Stimulated activated CD4-positive, alpha-beta T cell treated with anti-CD3 and anti-CD28 coated beads, Interleukin-12 subunit alpha, Interleukin-12 subunit beta, amount 100 ng/mL, for 4 hours (primary cell): ENCODE measurements around the gene METTL1.
"Not testable (repeated sequence)": the region's sequence is repeated elsewhere in the genome, so short reads cannot be mapped to it uniquely, and the experiment has no call there.

Experiments
- DNase-seq: peaks from one replicate; pipeline ENCODE4 v3.0.0-alpha.2; 2020

The METTL1 gene

GRCh38 chr12:57771873-57772428 lies at the start of gene METTL1:
TSS of gene METTL1 (minus strand) at chr12:57772105. CDS start at chr12:57772083, 22 bp downstream.
- DNase-seq, result peak; percentile 88

DNA sequence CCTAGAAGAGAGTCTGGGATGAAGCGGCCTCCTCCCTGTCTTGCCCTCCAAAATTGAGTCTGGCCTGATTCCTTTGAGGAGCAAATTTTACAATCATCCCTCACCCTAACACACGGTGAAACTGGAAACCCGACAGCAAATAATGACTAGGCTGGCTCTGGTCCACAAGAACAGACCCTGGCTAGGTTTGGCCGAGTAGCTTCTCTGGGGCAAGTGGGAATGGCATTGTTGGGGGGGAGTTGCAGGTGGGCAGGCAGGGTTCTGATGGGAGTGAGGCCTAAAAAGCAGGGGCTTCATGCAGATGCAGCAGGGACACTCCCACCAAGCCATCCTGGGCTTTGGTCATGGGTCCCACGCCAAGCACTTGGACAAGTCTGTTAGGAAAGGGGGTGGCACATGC lies 49.1 kb upstream of the METTL1 start:
- not testable (repeated sequence) for DNase-seq

GRCh38 chr12:57820119-57820518 lies 48.2 kb upstream of the METTL1 start:
- not testable (repeated sequence) for DNase-seq

DNA sequence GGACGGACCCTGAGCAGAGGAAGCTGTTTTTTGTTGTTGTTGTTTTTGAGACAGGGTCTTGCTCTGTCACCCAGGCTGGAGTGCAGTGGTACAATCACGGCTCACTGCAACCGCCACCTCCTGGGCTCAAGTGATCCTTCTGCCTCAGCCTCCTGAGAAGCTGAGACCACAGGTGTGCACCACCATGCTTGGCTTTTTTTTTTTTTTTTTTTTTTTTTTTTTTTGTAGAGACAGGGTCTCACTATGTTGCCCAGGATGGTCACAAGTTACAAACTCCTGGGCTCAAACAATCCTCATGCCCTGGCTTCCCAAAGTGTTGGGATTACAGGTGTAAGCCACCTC lies 46.1 kb upstream of the METTL1 start:
- not testable (repeated sequence) for DNase-seq

- no peak for DNase-seq
Measured at GRCh38 chr12:57817261-57817989, 45.5 kb upstream of the METTL1 start.

GRCh38 chr12:57816855-57817151 lies 44.9 kb upstream of the METTL1 start:
- DNase-seq, result no peak

GRCh38 chr12:57816001-57816854 lies 44.3 kb upstream of the METTL1 start:
- no peak for DNase-seq

GRCh38 chr12:57815177-57816000 lies 43.5 kb upstream of the METTL1 start:
- DNase-seq, result no peak

- no peak for DNase-seq
Measured at GRCh38 chr12:57813971-57814772, 42.3 kb upstream of the METTL1 start.

- no peak for DNase-seq
Measured at GRCh38 chr12:57813111-57813970, 41.4 kb upstream of the METTL1 start.

DNA sequence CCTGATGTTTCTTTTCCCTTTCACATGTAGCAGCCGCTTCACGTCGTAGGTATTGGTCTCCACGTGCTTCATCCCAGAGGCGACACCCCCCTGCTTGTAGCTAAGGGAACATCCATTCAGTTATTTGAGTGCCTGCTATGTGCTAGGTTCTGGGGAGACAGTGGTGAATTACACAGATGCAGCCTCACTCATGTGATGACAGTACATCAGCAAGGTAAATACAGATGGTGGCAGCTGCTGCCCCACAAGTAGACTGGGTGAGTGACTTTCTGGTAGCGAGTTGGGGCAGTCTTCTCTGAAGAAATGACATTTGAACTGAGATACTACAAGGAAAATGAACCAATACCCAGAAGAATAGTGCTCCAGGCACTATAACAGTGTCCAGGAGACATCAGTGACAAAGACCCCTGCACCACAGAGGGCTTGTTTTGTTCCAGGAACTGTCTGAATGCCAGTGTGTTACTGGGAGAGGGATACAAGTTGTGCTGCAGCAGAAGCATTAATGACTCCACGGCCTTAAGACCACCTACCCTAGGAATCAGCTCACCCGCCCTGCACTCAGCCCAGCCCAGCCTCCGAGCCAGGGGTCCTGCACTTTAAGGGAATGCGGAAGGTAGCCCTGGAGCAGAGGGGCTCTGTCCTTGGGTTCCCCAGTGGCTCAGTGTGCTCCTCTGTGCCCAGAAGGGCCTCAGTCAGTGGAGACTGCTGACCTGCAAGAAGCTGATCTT lies 39.3 kb upstream of the METTL1 start:
- no peak for DNase-seq

DNA sequence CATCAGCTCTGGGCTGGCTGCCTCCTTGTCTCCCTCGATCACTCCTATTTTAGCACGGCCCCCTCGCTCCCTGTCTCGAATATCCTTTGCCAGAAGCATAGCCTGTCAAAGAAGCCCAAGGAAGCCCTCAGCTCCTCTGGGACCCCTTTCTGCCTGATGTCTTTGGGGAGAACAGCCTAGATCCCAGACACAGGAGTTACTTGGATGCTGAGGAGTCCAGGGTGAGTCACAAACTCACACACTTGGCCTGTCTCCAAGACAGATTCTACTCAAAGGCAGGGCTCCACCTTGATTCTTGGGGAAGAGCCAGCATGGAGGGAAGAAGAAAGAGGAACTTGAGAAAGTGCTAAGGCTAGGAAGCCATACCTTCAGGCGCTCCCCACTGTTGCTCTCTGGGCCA lies 38.5 kb upstream of the METTL1 start:
- no peak for DNase-seq

- no peak for DNase-seq
Measured at GRCh38 chr12:57809425-57809824, 37.5 kb upstream of the METTL1 start.

DNA sequence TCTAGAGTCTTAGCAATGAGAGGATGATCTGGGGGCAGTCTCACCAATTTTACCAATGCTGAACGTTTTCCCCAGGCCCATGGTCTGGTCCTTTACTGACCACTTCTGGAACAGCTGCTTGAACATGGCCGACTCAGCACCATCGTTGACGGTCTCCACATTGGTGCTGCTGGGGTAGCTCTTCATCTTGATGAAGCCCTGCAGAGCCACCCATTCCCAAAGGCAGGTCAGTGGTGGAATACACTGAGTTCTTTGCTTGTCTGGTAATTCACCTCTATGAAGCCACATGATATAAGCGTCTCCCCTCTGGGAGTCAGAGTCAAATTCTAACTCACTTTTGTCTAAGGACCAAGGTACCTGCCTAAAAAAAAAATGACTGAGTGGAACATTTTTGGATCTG lies 36.4 kb upstream of the METTL1 start:
- DNase-seq, result no peak

DNA sequence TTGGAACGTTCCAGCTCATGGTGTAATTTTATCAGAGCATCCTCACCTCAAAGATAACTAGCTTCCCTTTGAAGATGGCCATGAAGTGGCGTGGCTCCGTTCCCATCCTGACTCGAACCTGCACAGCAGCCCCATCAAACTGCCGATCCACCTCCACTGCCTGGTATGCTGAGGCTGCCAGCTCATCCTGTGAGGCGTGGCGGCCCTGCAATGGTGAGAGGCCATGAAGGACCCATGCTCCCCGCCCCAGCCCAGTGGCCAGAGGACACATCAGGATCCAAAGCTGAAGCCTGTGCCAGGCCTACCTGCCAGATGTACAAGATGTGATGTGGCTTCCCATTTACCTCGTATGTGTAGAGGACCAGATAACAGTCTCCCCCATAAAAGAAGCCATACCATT lies 35.4 kb upstream of the METTL1 start:
- DNase-seq, result no peak

DNA sequence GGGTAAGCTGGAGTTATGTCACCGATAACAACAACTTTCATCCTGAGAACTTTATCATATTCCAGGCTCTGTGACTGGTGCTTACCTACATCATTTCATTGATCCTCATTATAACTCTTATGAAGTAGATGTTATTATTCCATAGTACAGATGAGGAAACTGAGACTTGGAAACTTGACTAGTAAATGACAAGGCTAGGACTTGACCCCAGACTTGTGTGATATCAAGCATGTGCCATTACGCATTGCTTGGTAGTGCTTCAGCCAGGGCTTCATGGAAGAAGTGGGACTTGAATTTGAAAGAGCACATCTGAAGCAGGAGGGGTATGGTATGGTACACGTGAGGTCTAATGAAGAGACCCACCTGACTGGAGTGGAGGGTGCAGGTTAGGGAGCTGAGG lies 34.8 kb upstream of the METTL1 start:
- no peak for DNase-seq

- peak; percentile 16 for DNase-seq
Measured at GRCh38 chr12:57803319-57803893, 31.5 kb upstream of the METTL1 start.

GRCh38 chr12:57802607-57803006 lies 30.7 kb upstream of the METTL1 start:
- no peak for DNase-seq

GRCh38 chr12:57800965-57801364 lies 29.1 kb upstream of the METTL1 start:
- no peak for DNase-seq

- DNase-seq, result no peak
Measured at GRCh38 chr12:57797933-57798332, 26.0 kb upstream of the METTL1 start.
